Mucosa of descending colon (tissue), 3 donors: ENCODE data around the gene TRERF1. TPM values are rescaled to one million over a fixed set of nuclear protein-coding genes. Genes with fewer than 3 reads are reported as not detected.
"Not testable (repeated sequence)": the region's sequence is repeated elsewhere in the genome, so short reads cannot be mapped to it uniquely, and the experiment has no call there.

ENCODE experiments used
- ATAC-seq: fragments of 200-7000 bp; cut with Tn5 transposase; one replicate; pipeline ENCODE4 v1.9.1; 2020; ENCODE audit warnings: mild to moderate bottlenecking, moderate library complexity
- DNase-seq, 3 donors: peaks; one replicate each; pipeline ENCODE4 v3.0.0-alpha.2; 2020
- H3K36me3 ChIP-seq: fragments of 200-600 bp; one replicate; pipeline ENCODE4 v1.8.0; 2021; ENCODE audit warnings: low read depth, mild to moderate bottlenecking
- H3K4me1 ChIP-seq: fragments of 200-600 bp; one replicate; pipeline ENCODE4 v1.8.0; 2021; ENCODE audit warnings: low read depth, mild to moderate bottlenecking
- H3K4me3 ChIP-seq: fragments of 200-600 bp; one replicate; pipeline ENCODE4 v1.8.0; 2021; ENCODE audit warnings: mild to moderate bottlenecking
- H3K9me3 ChIP-seq: fragments of 200-600 bp; one replicate; pipeline ENCODE4 v1.8.0; 2021; ENCODE audit warnings: mild to moderate bottlenecking
- intact Hi-C, 2 donors: fragments of 100-400 bp; cut with DNase I in 1 of 2; cut with micrococcal nuclease in 1 of 2; formaldehyde crosslinking; loops; one replicate each; pipeline versions ENCODE4 v1.11.0 to v1.11.1; 2022; cut with DNase I, micrococcal nuclease
- total RNA-seq, 3 donors: library from RNA; stranded (reverse); fragmentation: NEBNext Ultra II Directional in 2 of 3; extraction: Animal tissue kit (Norgen Biotek cat#: 25700) in 2 of 3; gene quantifications; one replicate each; pipeline versions ENCODE4 v1.2.1 to v1.2.4, GENCODE V29; 2021 to 2023
- TF ChIP-seq, protein P1 (sequence below): fragments of 200-600 bp; IDR thresholded peaks from one replicate; pipeline ENCODE4 v1.8.0; 2022; ENCODE audit warnings: antibody characterized with exemption, mild to moderate bottlenecking
- donor health status: DM: no; HTN: no; CAD: no; lungs with moderate emphysema.
- donor health status: DM: no; HTN: no; CAD: no.
- donor health status: DM: no; HTN: yes; CAD: no.

Gene TRERF1
- total RNA-seq, 3 donors from 2014 or later = 2.8 to 11.2 (median 3.8) TPM

DNA sequence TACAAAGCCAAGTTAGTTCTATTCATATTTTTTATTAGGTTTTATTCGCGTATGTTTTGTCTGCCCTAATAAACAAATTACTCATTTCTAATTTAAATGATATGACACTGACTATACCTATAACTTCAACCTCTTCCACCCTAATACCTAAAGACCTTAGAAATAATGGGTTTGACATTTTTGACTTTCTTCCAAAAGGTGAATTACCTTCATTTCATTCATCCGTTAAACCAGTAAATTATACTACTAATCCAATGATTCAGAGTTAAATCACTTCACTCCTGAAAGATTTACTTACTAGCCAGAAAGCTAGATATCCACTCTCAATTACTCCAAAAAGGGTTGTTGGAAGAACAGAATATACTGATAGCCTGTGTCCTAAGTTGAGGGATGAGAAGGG, 239.3 kb downstream of the TRERF1 start:
- no peaks in the 10 kb centered on the region for H3K9me3 ChIP-seq
- no peak for ATAC-seq
- DNase-seq = no peak
- peaks cover 8% of the 10 kb centered on the region for H3K4me1 ChIP-seq
- H3K36me3 ChIP-seq = peaks cover 11% of the 10 kb centered on the region
- TF ChIP-seq, protein P1, sequence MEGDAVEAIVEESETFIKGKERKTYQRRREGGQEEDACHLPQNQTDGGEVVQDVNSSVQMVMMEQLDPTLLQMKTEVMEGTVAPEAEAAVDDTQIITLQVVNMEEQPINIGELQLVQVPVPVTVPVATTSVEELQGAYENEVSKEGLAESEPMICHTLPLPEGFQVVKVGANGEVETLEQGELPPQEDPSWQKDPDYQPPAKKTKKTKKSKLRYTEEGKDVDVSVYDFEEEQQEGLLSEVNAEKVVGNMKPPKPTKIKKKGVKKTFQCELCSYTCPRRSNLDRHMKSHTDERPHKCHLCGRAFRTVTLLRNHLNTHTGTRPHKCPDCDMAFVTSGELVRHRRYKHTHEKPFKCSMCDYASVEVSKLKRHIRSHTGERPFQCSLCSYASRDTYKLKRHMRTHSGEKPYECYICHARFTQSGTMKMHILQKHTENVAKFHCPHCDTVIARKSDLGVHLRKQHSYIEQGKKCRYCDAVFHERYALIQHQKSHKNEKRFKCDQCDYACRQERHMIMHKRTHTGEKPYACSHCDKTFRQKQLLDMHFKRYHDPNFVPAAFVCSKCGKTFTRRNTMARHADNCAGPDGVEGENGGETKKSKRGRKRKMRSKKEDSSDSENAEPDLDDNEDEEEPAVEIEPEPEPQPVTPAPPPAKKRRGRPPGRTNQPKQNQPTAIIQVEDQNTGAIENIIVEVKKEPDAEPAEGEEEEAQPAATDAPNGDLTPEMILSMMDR = no peak
- intact Hi-C loops = loop anchor here in 1 of 2 donors (5.0 kb wide), 1 partner anchor 135 kb away; no protein-coding TSS in a partner anchor
- H3K4me3 ChIP-seq = no peak overlapping the region

DNA sequence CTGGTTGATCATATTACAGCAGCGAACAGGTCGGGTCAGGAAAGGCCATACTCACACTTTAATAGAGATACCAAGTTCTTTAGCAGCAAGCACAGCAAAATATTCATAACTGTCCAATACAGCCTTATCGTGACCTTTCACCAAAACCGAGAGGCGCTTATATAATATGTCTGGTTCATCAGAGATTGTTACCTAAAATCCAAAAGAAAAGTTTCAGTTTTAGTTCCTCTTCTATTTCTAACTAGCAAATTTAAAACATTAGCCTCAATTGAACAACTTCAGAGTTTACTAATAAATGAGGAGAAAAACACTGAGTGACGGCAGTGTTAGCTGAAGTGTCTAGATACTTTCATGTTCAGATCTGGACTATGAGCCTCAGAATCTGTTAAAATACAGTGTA, 240.0 kb downstream of the TRERF1 start:
- H3K4me3 ChIP-seq = no peak overlapping the region
- no peak for DNase-seq
- TF ChIP-seq, protein P1 = no peak
- no peaks in the 10 kb centered on the region for H3K9me3 ChIP-seq
- intact Hi-C loops = loop anchor here in 1 of 2 donors (5.0 kb wide), 1 partner anchor 134 kb away; no protein-coding TSS in a partner anchor
- peaks cover 11% of the 10 kb centered on the region for H3K36me3 ChIP-seq
- no peak for ATAC-seq
- H3K4me1 ChIP-seq = peaks cover 6% of the 10 kb centered on the region

DNA sequence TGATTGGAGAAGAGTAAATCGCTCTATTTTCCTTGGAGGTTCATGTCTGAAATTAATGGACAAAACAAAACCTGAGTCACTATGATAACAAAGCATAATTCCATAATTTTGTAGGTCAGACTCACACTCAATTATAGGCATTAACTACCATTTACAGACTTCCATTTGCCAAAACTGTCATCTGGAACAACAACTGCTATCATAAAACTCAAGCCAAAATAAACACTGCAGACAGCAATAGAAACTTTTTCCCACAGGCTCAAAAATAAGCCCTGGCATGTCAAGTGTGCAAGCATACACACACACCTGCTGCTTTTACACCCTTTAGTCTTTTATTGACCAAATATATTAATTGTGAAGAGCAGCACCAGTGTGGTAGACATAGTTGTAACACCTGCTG, 241.2 kb downstream of the TRERF1 start:
- Histone ChIP-seq H3K9me3 (no peaks in the 10 kb centered on the region), H3K4me3 (no peak overlapping the region), H3K4me1 (peaks cover 3% of the 10 kb centered on the region), H3K36me3 (peaks cover 11% of the 10 kb centered on the region)
- intact Hi-C loops = loop anchor here in 1 of 2 donors (5.0 kb wide), 1 partner anchor 133 kb away; no protein-coding TSS in a partner anchor
- TF ChIP-seq, protein P1 = no peak
- DNase-seq (no peak), ATAC-seq (no peak)

DNA sequence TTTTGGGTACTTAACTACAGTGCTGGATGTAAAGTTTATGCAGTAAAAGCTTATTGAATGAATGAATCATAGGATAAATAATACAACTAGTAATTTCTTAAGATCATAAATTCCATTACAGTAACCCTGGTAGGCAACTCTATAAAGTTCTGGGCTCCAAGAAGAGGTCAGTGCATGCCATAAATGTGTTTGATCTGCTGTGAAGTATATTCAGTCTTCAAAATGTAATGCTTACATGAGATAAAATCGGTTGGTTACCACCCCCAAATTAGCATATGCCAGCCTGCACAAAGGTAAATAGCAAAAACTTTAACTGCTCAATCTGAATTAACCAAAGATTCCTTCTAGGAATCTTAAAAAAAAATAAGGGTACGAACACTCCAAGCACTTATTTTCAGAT, 244.2 kb downstream of the TRERF1 start:
- intact Hi-C loops, H3K4me3 ChIP-seq, DNase-seq, H3K9me3 ChIP-seq, H3K4me1 ChIP-seq, ATAC-seq: not testable (repeated sequence)
- peaks cover 11% of the 10 kb centered on the region for H3K36me3 ChIP-seq

DNA sequence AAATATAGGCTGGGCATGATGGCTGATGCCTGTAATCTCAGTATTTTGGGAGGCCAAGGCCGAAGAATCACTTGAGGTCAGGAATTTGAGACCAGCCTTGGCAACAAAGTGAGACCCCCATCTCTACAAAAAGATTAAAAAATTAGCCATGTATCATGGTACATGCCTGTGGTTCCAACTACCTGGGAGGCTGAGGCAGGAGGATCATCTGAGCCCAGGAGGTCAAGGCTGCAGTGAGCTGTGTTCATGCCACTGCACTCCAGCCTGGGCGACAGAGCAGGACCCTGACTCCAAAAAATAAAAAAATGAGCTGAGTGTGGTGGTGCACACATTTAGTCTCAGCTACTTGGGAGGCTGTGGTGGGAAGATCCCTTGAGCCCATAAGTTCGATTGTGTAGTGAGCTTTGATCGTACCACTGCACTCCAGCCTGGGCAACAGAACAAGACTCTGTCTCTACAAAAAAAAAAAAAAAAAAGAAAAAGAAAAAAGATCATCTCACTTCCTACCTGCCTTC, 246.9 kb downstream of the TRERF1 start:
- Histone ChIP-seq H3K4me3 (no peak overlapping the region), H3K4me1 (peaks cover 6% of the 10 kb centered on the region), H3K36me3 (peaks cover 3% of the 10 kb centered on the region), H3K9me3 (no peaks in the 10 kb centered on the region)
- TF ChIP-seq, protein P1 = no peak
- DNase-seq = no peak
- ATAC-seq = no peak
- intact Hi-C loops = no loop called here

DNA sequence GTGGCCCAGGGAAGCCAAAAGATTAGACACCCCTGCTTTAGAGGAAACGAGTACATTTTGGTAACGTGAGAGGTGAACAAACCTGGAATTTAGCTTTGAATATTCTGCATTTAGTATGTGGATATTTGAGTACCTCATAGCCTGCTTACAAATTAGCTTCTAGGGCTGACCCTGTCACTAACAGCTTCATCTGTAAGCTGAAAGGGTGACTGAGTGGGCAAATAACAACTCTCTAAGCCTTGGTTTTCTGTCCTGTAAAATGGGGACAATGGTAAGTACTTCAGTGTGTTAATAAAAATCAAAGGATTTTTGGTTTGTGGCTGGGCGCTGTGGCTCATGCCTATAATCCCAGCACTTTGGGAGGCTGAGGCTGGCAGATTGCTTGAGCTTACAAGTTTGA, 248.5 kb downstream of the TRERF1 start:
- Histone ChIP-seq H3K9me3 (no peaks in the 10 kb centered on the region), H3K4me3 (no peak overlapping the region), H3K4me1 (peaks cover 6% of the 10 kb centered on the region), H3K36me3 (no peaks in the 10 kb centered on the region)
- ATAC-seq (no peak), DNase-seq (no peak)
- intact Hi-C loops = no loop called here
- TF ChIP-seq, protein P1 = no peak

DNA sequence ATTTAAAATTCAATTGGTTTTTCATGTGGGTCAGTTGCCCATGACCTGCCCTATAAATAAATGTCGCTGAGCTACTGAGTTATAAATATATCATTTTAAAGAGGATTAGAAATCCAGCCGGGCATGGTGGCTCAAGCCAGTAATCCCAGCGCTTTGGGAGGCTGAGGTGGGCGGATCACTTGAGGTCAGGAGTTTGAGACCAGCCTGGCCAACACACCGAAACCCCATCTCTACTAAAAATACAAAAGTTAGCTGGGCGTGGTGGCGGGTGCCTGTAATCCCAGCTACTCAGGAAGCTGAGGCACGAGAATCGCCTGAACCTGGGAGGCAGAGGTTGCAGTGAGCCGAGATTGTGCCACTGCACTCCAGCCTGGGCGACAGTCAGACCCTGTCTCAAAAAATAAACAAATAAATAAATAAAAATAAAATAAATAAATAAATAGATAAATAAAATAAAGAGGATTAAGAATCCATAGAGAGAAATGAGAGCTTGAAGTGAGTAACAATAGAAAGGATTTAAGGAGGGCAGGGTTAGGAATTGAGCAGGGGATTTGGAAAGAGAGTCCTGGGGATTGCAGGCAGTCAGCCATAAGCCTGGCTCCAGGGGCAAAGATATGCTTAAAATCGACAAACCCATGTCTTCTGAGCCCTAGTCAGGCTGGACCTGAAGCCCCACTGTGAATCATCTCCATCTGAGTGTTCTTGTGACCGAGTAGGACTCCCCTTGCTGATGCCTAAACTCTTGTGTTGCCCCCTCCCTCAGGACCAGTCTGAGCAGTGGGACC, 249.4 kb downstream of the TRERF1 start:
- H3K4me1 ChIP-seq, DNase-seq, H3K36me3 ChIP-seq, H3K4me3 ChIP-seq, ATAC-seq, H3K9me3 ChIP-seq, intact Hi-C loops: not testable (repeated sequence)
